Gastrocnemius medialis (tissue), 4 donors: ENCODE results near the gene HOMER2.

Experiments used
- CTCF ChIP-seq, 5 experiments: fragments of 450-650 bp in 3 of 5; fragments of 200-600 bp in 2 of 5; sonication (generic) in 2 of 5; IDR thresholded peaks in 4 of 5; conservative IDR thresholded peaks in 1 of 5; 1 replicate in 4 of 5; 2 replicates in 1 of 5; pipeline ENCODE4 v1.5.1; 2016 to 2019; ENCODE audit warnings: antibody characterized with exemption in 5 of 5, mild to moderate bottlenecking in 3 of 5, moderate library complexity in 3 of 5
- POLR2A ChIP-seq, 2 donors: fragments of 450-650 bp; IDR thresholded peaks; one replicate each; pipeline ENCODE4 v1.6.1; 2017; ENCODE audit warnings: antibody characterized with exemption in 2 of 2, mild to moderate bottlenecking in 2 of 2, moderate library complexity in 2 of 2

DNA sequence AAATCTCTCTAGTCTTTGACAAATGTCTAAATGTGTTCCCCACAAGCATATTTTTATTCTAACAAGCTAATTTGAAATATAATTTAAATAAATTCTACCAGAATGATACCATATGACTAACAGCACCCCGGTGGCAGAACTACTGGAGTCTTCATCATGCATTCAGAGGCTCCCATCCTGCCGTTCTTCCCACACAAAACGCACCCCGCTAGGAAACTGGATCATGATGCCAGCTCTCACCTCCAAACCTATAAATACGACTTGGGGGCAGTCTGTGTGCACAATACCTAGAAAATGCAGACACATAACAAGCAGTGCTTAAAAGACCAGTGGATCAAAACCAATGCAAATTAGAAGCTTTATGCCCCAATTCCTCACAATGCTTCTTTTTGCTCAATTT is 8.5 kb downstream of the HOMER2 start:
- TF ChIP-seq CTCF (IDR thresholded peaks at IDR 0.05 in 4 of 5, conservative IDR thresholded peaks at IDR 0.05 in 1 of 5) (no peak), POLR2A (IDR thresholded peaks at IDR 0.05) (no peak)
